NCI-H2196 (cell line): ENCODE measurements around the gene S100A16.

ENCODE experiments used
- DNase-seq: peaks from one replicate; lab custom pipeline; 2025; ENCODE audit not compliant: unreplicated experiment; lab: John Stamatoyannopoulos, UW

S100A16 gene

GRCh38 chr1:153638261-153638660 lies 25.3 kb upstream of the S100A16 start:
- no peak for DNase-seq

DNA sequence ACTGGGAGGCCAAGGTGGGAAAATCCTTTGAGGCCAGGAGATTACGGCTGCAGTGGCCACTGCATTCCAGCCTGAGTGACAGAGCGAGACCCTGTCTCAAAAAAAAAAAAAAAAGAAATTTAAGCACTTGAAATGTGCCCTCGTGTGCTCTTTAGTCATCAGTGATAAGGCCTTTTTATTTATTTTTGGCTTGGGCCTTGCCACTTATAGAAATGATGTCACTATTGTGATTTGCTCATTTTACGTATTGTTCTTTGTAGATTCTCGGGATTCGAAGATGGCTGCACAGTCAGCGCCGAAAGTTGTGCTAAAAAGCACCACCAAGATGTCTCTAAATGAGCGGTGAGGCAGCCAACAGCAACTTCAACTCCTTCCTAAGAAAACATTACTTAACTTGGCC lies 23.4 kb upstream of the S100A16 start:
- DNase-seq = no peak

- DNase-seq = no peak
Measured at GRCh38 chr1:153635872-153636271, 22.9 kb upstream of the S100A16 start.

GRCh38 chr1:153633754-153634665 lies 21.1 kb upstream of the S100A16 start, which contains the start of gene CHTOP:
CHTOP (plus strand) TSS chr1:153634066; CDS start chr1:153636589, 2,523 bp downstream.
- DNase-seq = peak; percentile 98

DNA sequence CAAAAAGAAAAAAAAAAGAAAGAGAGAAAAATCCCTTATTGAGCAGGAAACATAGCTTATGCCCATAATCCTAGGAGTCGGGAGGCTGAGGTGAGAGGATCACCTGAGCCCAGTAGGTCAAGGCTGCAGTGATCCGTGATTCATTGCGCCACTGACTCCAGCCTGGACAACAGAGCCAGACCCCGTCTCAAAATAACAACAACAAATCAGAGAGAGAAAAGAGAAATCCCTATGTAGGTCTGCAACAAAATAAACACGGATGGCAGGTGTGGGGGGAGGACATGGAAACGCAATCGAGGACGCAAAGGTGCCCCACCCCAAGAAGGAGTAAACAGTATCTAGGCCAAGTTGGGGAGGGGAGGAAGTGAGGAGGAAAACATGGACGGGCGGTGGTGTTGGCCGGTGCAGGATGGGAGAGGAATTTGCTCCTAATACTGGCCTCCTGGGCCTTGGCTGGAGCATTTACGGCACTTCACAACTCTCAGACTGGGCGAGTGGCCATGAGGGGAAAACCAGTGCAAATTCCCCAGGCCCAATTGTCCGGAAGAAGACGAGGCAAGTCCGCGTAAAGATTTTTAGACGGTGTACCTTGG lies 20.3 kb upstream of the S100A16 start:
- DNase-seq = peak; percentile 75

- DNase-seq = no peak
Measured at GRCh38 chr1:153631047-153632022, 18.4 kb upstream of the S100A16 start.

GRCh38 chr1:153630384-153630783 lies 17.4 kb upstream of the S100A16 start:
- no peak for DNase-seq

GRCh38 chr1:153629971-153630370 lies 17.0 kb upstream of the S100A16 start:
- DNase-seq = no peak

DNA sequence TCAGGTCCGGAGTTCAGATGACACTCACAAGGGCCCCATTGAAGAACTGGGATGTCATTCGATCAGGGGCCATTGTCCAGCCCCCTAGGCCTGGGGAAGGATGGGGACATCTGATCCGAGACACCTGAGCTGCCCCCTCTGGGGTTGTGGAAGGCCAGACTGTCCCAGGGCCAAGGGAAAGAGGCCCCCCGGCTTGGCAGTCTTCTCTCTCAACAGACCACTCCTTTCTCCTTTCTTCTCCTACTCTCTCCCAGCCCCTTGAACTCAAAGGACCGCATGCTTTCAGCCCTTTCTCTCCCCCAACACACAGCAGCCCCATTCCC lies 16.4 kb upstream of the S100A16 start:
- no peak for DNase-seq

GRCh38 chr1:153628638-153629342 lies 15.9 kb upstream of the S100A16 start:
- DNase-seq = no peak

DNA sequence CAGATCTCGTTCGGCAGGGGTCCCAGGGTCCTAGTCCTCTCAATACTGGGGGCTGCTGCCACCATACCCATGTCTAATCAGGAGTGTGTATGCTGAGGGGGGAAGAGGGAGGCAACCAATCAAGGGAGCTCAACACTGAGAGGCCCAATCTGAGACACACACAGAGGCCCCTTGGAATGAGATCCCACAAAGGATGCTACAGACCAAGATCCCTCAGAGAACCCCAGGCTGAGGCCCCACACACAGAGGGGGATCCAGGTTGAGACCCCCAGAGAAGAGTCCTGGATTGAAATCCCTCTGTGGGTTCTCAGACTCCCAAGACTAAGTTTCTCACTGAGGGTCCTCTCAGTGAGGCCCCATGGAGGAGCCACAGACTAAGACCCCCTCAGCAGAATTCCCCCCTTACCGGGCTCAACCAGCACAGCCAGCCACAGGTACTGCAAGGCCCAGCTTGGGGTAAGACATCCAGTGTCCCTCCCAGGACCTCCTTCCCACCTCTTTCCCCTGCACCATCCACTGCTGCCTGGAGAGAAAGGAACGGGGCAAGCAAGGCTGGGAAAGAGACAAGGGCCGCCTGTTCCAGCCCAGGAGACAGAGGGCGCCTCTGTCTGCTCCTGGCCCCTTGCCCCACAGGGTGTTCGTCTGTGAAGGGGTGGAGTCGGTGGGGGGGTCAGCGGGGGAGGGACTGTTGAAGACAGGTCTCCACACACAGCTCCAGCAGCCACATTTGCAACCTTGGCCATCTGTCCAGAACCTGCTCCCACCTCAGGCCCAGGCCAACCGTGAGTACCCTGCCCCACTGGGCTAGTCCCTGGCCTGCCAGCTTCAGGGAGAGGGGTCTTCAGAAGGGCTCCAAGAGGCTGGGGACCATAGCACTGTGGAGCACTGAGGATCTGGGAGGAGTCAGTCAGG lies 15.0 kb upstream of the S100A16 start, which contains the start of gene S100A1:
S100A1 (plus strand) TSS at position 720 of the 912 bp plus-strand sequence. CDS start 2,088 bp downstream, outside the sequence.
- peak; percentile 6 for DNase-seq

GRCh38 chr1:153626904-153627714 lies 14.2 kb upstream of the S100A16 start, which contains the start of gene S100A13:
S100A13 (minus strand) TSS chr1:153627505; CDS start chr1:153626472, 1,033 bp downstream.
- DNase-seq = peak; percentile 90

DNA sequence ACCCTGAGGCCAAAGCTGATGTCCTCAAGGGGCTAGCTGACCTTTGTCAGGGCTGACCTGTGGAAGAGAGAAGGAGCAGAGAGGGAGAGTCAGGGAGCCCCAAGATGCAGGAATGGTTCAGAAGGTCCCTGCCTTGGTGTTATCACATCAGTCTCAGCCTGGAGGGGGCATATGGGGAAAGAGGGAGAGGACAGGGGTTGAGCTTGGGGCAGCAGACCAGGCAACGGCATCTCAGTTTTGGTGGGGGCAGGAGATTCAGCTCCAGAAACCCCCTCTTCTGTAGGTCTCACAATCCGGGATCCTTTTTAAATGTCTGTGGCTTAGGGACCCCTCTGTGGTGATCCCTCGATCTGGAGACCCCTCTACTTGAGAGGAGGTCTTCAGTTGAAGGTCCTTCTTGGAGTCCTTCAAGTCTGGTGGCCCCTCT lies 13.6 kb upstream of the S100A16 start:
- DNase-seq = no peak

DNA sequence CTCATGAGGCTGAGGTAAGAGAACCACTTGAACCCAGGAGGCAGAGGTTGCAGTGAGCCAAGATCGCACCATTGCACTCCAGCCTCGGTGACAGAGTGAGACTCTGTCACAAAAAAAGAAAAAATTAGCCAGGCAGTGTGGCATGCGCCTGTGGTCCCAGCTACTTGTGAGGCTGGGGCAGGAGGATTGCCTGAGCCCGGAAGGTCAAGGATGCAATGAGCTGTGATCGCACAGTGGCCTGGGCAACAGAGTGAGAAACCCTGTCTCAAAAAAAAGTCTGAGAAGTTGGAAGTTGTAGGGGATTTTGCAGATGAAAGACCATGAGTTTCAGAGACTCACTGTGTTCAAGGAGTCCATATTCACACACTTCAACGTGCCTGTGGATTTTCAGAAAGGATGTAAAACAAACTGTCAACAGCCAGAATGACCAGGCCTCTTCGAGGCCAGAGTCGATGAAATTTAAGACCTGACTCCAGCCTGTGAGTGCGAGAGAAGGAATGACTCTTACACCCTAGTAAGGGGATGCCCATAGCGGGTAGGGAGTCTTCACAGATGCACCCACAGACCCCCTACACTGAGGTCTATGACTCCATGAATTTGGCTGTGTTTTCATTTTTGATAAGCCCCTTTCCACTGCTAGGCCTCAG lies 12.2 kb upstream of the S100A16 start:
- DNase-seq = no peak

GRCh38 chr1:153623101-153623500 lies 10.2 kb upstream of the S100A16 start:
- no peak for DNase-seq

GRCh38 chr1:153619171-153619570 lies 6.2 kb upstream of the S100A16 start:
- no peak for DNase-seq

DNA sequence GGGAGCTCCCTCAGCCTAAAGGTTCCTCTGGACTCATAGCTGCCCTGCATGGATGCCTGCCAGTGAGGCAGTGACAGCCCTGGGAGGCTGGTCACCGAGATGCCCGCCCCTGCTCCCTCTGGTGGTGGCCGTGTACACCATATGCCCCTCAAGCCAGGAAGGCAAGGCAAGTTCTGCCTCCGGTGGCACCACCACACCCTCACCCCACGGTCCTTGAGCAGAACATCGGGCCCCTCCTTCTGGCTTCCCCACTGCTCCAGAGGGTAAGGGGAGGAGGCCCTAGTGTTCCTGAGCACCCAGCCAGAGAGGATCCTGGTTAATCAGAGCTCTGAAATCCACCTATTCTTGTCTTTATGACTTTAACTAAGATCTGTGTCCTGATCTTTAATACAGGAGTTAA lies 4.7 kb upstream of the S100A16 start:
- DNase-seq = peak; percentile 55

GRCh38 chr1:153616917-153617311 lies 4.0 kb upstream of the S100A16 start:
- no peak for DNase-seq
